Measurements from ENCODE around the gene RBP3. TPM values are rescaled to one million over a fixed set of nuclear protein-coding genes. Genes with fewer than 3 reads are reported as not detected.

Gene RBP3
- total RNA-seq, 1 experiment from 2014 or later, result not detected

- DNase-seq (ENCODE audit: low spot score), result no peak
Observed at GRCh38 chr10:47336387-47337134, 11.6 kb upstream of the RBP3 start.

GRCh38 chr10:47337310-47337709, 10.9 kb upstream of the RBP3 start:
- DNase-seq (ENCODE audit: low spot score), result no peak

GRCh38 chr10:47339186-47339735, 8.9 kb upstream of the RBP3 start:
- DNase-seq (ENCODE audit: low spot score), result no peak

GRCh38 chr10:47339759-47340607, 8.2 kb upstream of the RBP3 start:
- no peak for DNase-seq (ENCODE audit: low spot score)

- peak; percentile 42 for DNase-seq (ENCODE audit: low spot score)
Observed at GRCh38 chr10:47340608-47341170, 7.5 kb upstream of the RBP3 start.

- no peak for DNase-seq (ENCODE audit: low spot score)
Observed at GRCh38 chr10:47344996-47345870, 2.9 kb upstream of the RBP3 start.

GRCh38 chr10:47346581-47347302, 1.4 kb upstream of the RBP3 start:
- no peak for DNase-seq (ENCODE audit: low spot score)

- DNase-seq (ENCODE audit: low spot score), result no peak
Observed at GRCh38 chr10:47347303-47347675, 874 bp upstream of the RBP3 start.

GRCh38 chr10:47348661-47349470, 703 bp downstream of the RBP3 start:
- DNase-seq (ENCODE audit: low spot score), result no peak

- DNase-seq (ENCODE audit: low spot score), result no peak
Observed at GRCh38 chr10:47349516-47349915, 1.4 kb downstream of the RBP3 start.

GRCh38 chr10:47349941-47350371, 1.8 kb downstream of the RBP3 start:
- no peak for DNase-seq (ENCODE audit: low spot score)

- no peak for DNase-seq (ENCODE audit: low spot score)
Observed at GRCh38 chr10:47350671-47351640, 2.8 kb downstream of the RBP3 start.

- DNase-seq (ENCODE audit: low spot score), result no peak
Observed at GRCh38 chr10:47351899-47352815, 4.0 kb downstream of the RBP3 start.

- no peak for DNase-seq (ENCODE audit: low spot score)
Observed at GRCh38 chr10:47353351-47353750, 5.2 kb downstream of the RBP3 start.

- no peak for DNase-seq (ENCODE audit: low spot score)
Observed at GRCh38 chr10:47354165-47354564, 6.0 kb downstream of the RBP3 start.

- no peak for DNase-seq (ENCODE audit: low spot score)
Observed at GRCh38 chr10:47354900-47355299, 6.7 kb downstream of the RBP3 start.

- DNase-seq (ENCODE audit: low spot score), result no peak
Observed at GRCh38 chr10:47356708-47357107, 8.5 kb downstream of the RBP3 start.

All from H4 (cell line).